ENCODE results near the gene CTBP2. TPM values are rescaled to one million over a fixed set of nuclear protein-coding genes. Genes with fewer than 3 reads are reported as not detected.

The CTBP2 gene
- total RNA-seq, 8 experiments from 2014 or later, result 29.4 to 90.0 (median 44.8) TPM

- 80 to 100% (median 95%) methylated on average over 1 to 4 of the region's 11 CpGs; no CpG with 5 or more reads in 6 of the 10 experiments for whole genome bisulfite sequencing, 10 experiments
- peak in 1 of 8 experiments; percentile 15 for ATAC-seq (replicated peaks in 6 of 8)
- Histone ChIP-seq H3K4me3 (no peak overlapping the region), H3K4me1 (replicated peaks in 1 of 2) (peaks cover 10 to 16% of the 10 kb centered on the region in 2 donors), H3K27ac (no peak overlapping the region)
- in situ Hi-C loops (cut with MboI; ENCODE audit: low pct_unique_long_range_greater_than_20kb in 2 of 9, low sequenced_read_pairs in 9 of 9, unreplicated experiment in 9 of 9), result no loop called here
Observed at GRCh38 chr10:125134483-125134848, 25.9 kb downstream of the CTBP2 start.

- Histone ChIP-seq H3K4me3 (no peak overlapping the region), H3K27ac (no peak overlapping the region), H3K4me1 (replicated peaks in 1 of 2) (peaks cover 10 to 16% of the 10 kb centered on the region in 2 donors)
- in situ Hi-C loops (cut with MboI; ENCODE audit: low pct_unique_long_range_greater_than_20kb in 2 of 9, low sequenced_read_pairs in 9 of 9, unreplicated experiment in 9 of 9), result no loop called here
- 50 to 89% (median 73%) methylated on average over 1 to 12 of the region's 14 CpGs; no CpG with 5 or more reads in 1 of the 10 experiments for WGBS, 10 experiments
- no peak for ATAC-seq (replicated peaks in 6 of 8)
Observed at GRCh38 chr10:125133696-125134482, 26.5 kb downstream of the CTBP2 start.

GRCh38 chr10:125132344-125132743, 28.0 kb downstream of the CTBP2 start:
- no peak overlapping the region for H3K4me3 ChIP-seq
- no peak overlapping the region for H3K27ac ChIP-seq
- peaks cover 2 to 4% of the 10 kb centered on the region in 2 donors for H3K4me1 ChIP-seq (replicated peaks in 1 of 2)
- ATAC-seq (replicated peaks in 6 of 8), result peak in 1 of 8 experiments; percentile 17
- in situ Hi-C loops (cut with MboI; ENCODE audit: low pct_unique_long_range_greater_than_20kb in 2 of 9, low sequenced_read_pairs in 9 of 9, unreplicated experiment in 9 of 9), result no loop called here
- 80 to 100% (median 96%) methylated on average over 2 to 4 of the region's 4 CpGs; no CpG with 5 or more reads in 4 of the 10 experiments for WGBS, 10 experiments

- ATAC-seq (replicated peaks in 6 of 8), result no peak
Observed at GRCh38 chr10:125130916-125131315, 29.4 kb downstream of the CTBP2 start.

GRCh38 chr10:125130260-125130659, 30.1 kb downstream of the CTBP2 start:
- in situ Hi-C loops (cut with MboI; ENCODE audit: low pct_unique_long_range_greater_than_20kb in 2 of 9, low sequenced_read_pairs in 9 of 9, unreplicated experiment in 9 of 9), result no loop called here
- peaks cover 0 to 4% of the 10 kb centered on the region in 2 donors for H3K4me1 ChIP-seq (replicated peaks in 1 of 2)
- 83 to 100% (median 96%) methylated on average over 1 to 6 of the region's 9 CpGs; no CpG with 5 or more reads in 2 of the 10 experiments for WGBS, 10 experiments
- no peak for ATAC-seq (replicated peaks in 6 of 8)
- H3K27ac ChIP-seq, result no peak overlapping the region
- no peak overlapping the region for H3K4me3 ChIP-seq

More at GRCh38 chr10:125130916-125131315, 29.4 kb downstream of the CTBP2 start:
- WGBS, 10 experiments, result 91 to 100% (median 94%) methylated on average over 2 to 11 of the region's 15 CpGs; no CpG with 5 or more reads in 5 of the 10 experiments
- in situ Hi-C loops (cut with MboI; ENCODE audit: low pct_unique_long_range_greater_than_20kb in 2 of 9, low sequenced_read_pairs in 9 of 9, unreplicated experiment in 9 of 9), result no loop called here
- Histone ChIP-seq H3K4me3 (no peak overlapping the region), H3K4me1 (replicated peaks in 1 of 2) (no peaks in the 10 kb centered on the region), H3K27ac (no peak overlapping the region)

GRCh38 chr10:125129076-125129458, 31.3 kb downstream of the CTBP2 start:
- ATAC-seq (replicated peaks in 6 of 8), result no peak
- Histone ChIP-seq H3K27ac (no peak overlapping the region), H3K4me1 (replicated peaks in 1 of 2) (peaks cover 0 to 16% of the 10 kb centered on the region in 2 donors), H3K4me3 (no peak overlapping the region)
- in situ Hi-C loops (cut with MboI; ENCODE audit: low pct_unique_long_range_greater_than_20kb in 2 of 9, low sequenced_read_pairs in 9 of 9, unreplicated experiment in 9 of 9), result no loop called here
- WGBS, 10 experiments, result 58 to 95% (median 70%) methylated on average over 2 to 3 of the region's 3 CpGs; no CpG with 5 or more reads in 7 of the 10 experiments

GRCh38 chr10:125128397-125129075, 31.8 kb downstream of the CTBP2 start:
- peaks cover 0 to 21% of the 10 kb centered on the region in 2 donors for H3K4me1 ChIP-seq (replicated peaks in 1 of 2)
- no peak overlapping the region for H3K27ac ChIP-seq
- H3K4me3 ChIP-seq, result no peak overlapping the region
- in situ Hi-C loops (cut with MboI; ENCODE audit: low pct_unique_long_range_greater_than_20kb in 2 of 9, low sequenced_read_pairs in 9 of 9, unreplicated experiment in 9 of 9), result no loop called here
- WGBS, 10 experiments, result 59 to 100% (median 86%) methylated on average over 1 to 5 of the region's 8 CpGs; no CpG with 5 or more reads in 2 of the 10 experiments
- no peak for ATAC-seq (replicated peaks in 6 of 8)

GRCh38 chr10:125127986-125128385, 32.4 kb downstream of the CTBP2 start:
- no peak for ATAC-seq (replicated peaks in 6 of 8)
- 0 to 100% (median 68%) methylated on average over 1 to 2 of the region's 3 CpGs; no CpG with 5 or more reads in 4 of the 10 experiments for WGBS, 10 experiments
- Histone ChIP-seq H3K4me1 (replicated peaks in 1 of 2) (peaks cover 0 to 25% of the 10 kb centered on the region in 2 donors), H3K27ac (no peak overlapping the region), H3K4me3 (no peak overlapping the region)
- in situ Hi-C loops (cut with MboI; ENCODE audit: low pct_unique_long_range_greater_than_20kb in 2 of 9, low sequenced_read_pairs in 9 of 9, unreplicated experiment in 9 of 9), result no loop called here

GRCh38 chr10:125127110-125127509, 33.3 kb downstream of the CTBP2 start:
- Histone ChIP-seq H3K4me1 (replicated peaks in 1 of 2) (peaks cover 0 to 27% of the 10 kb centered on the region in 2 donors), H3K4me3 (no peak overlapping the region), H3K27ac (no peak overlapping the region)
- 79 to 100% (median 97%) methylated on average over 1 to 4 of the region's 5 CpGs; no CpG with 5 or more reads in 4 of the 10 experiments for WGBS, 10 experiments
- ATAC-seq (replicated peaks in 6 of 8), result no peak
- in situ Hi-C loops (cut with MboI; ENCODE audit: low pct_unique_long_range_greater_than_20kb in 2 of 9, low sequenced_read_pairs in 9 of 9, unreplicated experiment in 9 of 9), result no loop called here

GRCh38 chr10:125125951-125126735, 34.2 kb downstream of the CTBP2 start:
- 77 to 100% (median 92%) methylated on average over 1 to 11 of the region's 22 CpGs; no CpG with 5 or more reads in 1 of the 10 experiments for WGBS, 10 experiments
- no peak for ATAC-seq (replicated peaks in 6 of 8)
- Histone ChIP-seq H3K27ac (no peak overlapping the region), H3K4me3 (no peak overlapping the region), H3K4me1 (replicated peaks in 1 of 2) (peaks cover 0 to 28% of the 10 kb centered on the region in 2 donors)
- in situ Hi-C loops (cut with MboI; ENCODE audit: low pct_unique_long_range_greater_than_20kb in 2 of 9, low sequenced_read_pairs in 9 of 9, unreplicated experiment in 9 of 9), result no loop called here

GRCh38 chr10:125124907-125125306, 35.5 kb downstream of the CTBP2 start:
- Histone ChIP-seq H3K4me3 (no peak overlapping the region), H3K27ac (no peak overlapping the region), H3K4me1 (replicated peaks in 1 of 2) (peaks cover 0 to 38% of the 10 kb centered on the region in 2 donors)
- in situ Hi-C loops (cut with MboI; ENCODE audit: low pct_unique_long_range_greater_than_20kb in 2 of 9, low sequenced_read_pairs in 9 of 9, unreplicated experiment in 9 of 9), result no loop called here
- peak in 2 of 8 experiments; percentile 42 to 78 for ATAC-seq (replicated peaks in 6 of 8)
- 24 to 100% (median 87%) methylated on average over 2 to 9 of the region's 10 CpGs; no CpG with 5 or more reads in 1 of the 10 experiments for WGBS, 10 experiments

GRCh38 chr10:125124115-125124487, 36.3 kb downstream of the CTBP2 start:
- H3K4me1 ChIP-seq (replicated peaks in 1 of 2), result peaks cover 0 to 38% of the 10 kb centered on the region in 2 donors
- H3K27ac ChIP-seq, result no peak overlapping the region
- in situ Hi-C loops (cut with MboI; ENCODE audit: low pct_unique_long_range_greater_than_20kb in 2 of 9, low sequenced_read_pairs in 9 of 9, unreplicated experiment in 9 of 9), result no loop called here
- H3K4me3 ChIP-seq, result no peak overlapping the region
- ATAC-seq (replicated peaks in 6 of 8), result peak in 2 of 8 experiments; percentile 53 to 55
- 67 to 99% (median 86%) methylated on average over 1 to 9 of the region's 11 CpGs; no CpG with 5 or more reads in 2 of the 10 experiments for WGBS, 10 experiments
